HCT116 (cell line): ENCODE measurements around the gene HOOK1. TPM values are rescaled to one million over a fixed set of nuclear protein-coding genes. Genes with fewer than 3 reads are reported as not detected.

Source experiments
- ATAC-seq: fragments of 200-7000 bp; cut with Tn5 transposase; 2 replicates; pipeline ENCODE4 v1.9.1; 2020; ENCODE audit warnings: mild to moderate bottlenecking, moderate library complexity
- BruUV-seq: library from RNA; stranded (reverse); fragments of 400-500 nt; replicated peaks from 2 replicates; lab custom pipeline; 2021; lab: Mats Ljungman, UMichigan
- CTCF ChIA-PET: fragments of 300-600 bp; sonication (Branson Sonifier 250); formaldehyde crosslinking; loops from one replicate; lab custom pipeline; 2021; ENCODE audit warnings: antibody characterized with exemption; lab: Charles Lee
- POLR2A ChIA-PET: fragments of 300-600, 350-600 bp; sonication (Branson Sonifier 250); formaldehyde crosslinking; loops from one replicate; lab custom pipeline; 2021; ENCODE audit warnings: antibody characterized with exemption; lab: Charles Lee
- RAD21 ChIA-PET, 2 experiments: fragments of 300-600 bp; sonication (Branson Sonifier 250); formaldehyde crosslinking; loops; one replicate each; lab custom pipeline; 2023; ENCODE audit warnings: low total read pairs in 2 of 2; ENCODE audit not compliant: uncharacterized antibody in 2 of 2, unreplicated experiment in 2 of 2, low non-redundant PET in 1 of 2; lab: Charles Lee
- DNase-seq: peaks from one replicate; pipeline ENCODE4 v3.0.0-alpha.2; 2010; ENCODE audit warnings: low read depth, low spot score
- H2AFZ ChIP-seq: fragments of 200-600 bp; shearing (Covaris generic), sonication (generic); 2 replicates; pipeline ENCODE4 v1.6.1; 2017; ENCODE audit warnings: low read depth, mixed run types, mixed read lengths, antibody characterized with exemption, low read length; ENCODE audit not compliant: poor library complexity, severe bottlenecking
- H3K27ac ChIP-seq: 2 replicates; pipeline ENCODE4 v1.5.1; 2012; ENCODE audit warnings: low read depth, low read length
- H3K27me3 ChIP-seq: fragments of 200-600 bp; sonication (generic); 2 replicates; pipeline ENCODE4 v1.6.1; 2016; ENCODE audit warnings: mixed run types, low read length, mixed read lengths; ENCODE audit not compliant: insufficient read depth
- H3K36me3 ChIP-seq, 2 experiments: fragments of 200-500 bp in 1 of 2; fragments of 200-600 bp in 1 of 2; sonication (Bioruptor generic) in 1 of 2; sonication (generic) in 1 of 2; 2 replicates each; pipeline versions ENCODE4 v1.5.1 to v1.6.1; 2014 to 2016; ENCODE audit warnings: low read length in 2 of 2, inconsistent platforms in 1 of 2, mixed read lengths in 1 of 2, mixed run types in 1 of 2; ENCODE audit not compliant: insufficient read depth in 2 of 2, control insufficient read depth in 1 of 2
- H3K4me1 ChIP-seq, 2 experiments: fragments of 200-600 bp in 1 of 2; sonication (generic) in 1 of 2; 2 replicates each; pipeline versions ENCODE4 v1.5.1 to v1.6.1; 2012 to 2017; ENCODE audit warnings: low read length in 2 of 2, inconsistent platforms in 1 of 2, mild to moderate bottlenecking in 1 of 2, mixed read lengths in 1 of 2, mixed run types in 1 of 2, moderate library complexity in 1 of 2; ENCODE audit not compliant: insufficient read depth in 2 of 2, control insufficient read depth in 1 of 2
- H3K4me2 ChIP-seq: fragments of 200-600 bp; sonication (generic); 2 replicates; pipeline ENCODE4 v1.6.1; 2017; ENCODE audit warnings: mixed run types, low read length, mixed read lengths
- H3K4me3 ChIP-seq, 2 experiments: fragments of 200-600 bp in 1 of 2; sonication (generic) in 1 of 2; replicated peaks in 1 of 2; 2 replicates each; pipeline ENCODE4 v1.5.1; 2011 to 2016; ENCODE audit warnings: low read length in 2 of 2, control low read depth in 1 of 2, low read depth in 1 of 2, mild to moderate bottlenecking in 1 of 2, mixed read lengths in 1 of 2, mixed run types in 1 of 2
- H3K79me2 ChIP-seq: fragments of 200-600 bp; sonication (generic); 2 replicates; pipeline ENCODE4 v1.6.1; 2017; ENCODE audit warnings: mild to moderate bottlenecking, mixed run types, low read length, moderate library complexity, mixed read lengths; ENCODE audit not compliant: insufficient read depth
- H3K9ac ChIP-seq: fragments of 200-600 bp; sonication (generic); 2 replicates; pipeline ENCODE4 v1.6.1; 2016; ENCODE audit warnings: low read length, mixed read lengths
- H3K9me2 ChIP-seq: fragments of 200-600 bp; sonication (generic), shearing (Covaris generic); 2 replicates; pipeline ENCODE4 v1.6.1; 2017; ENCODE audit warnings: mixed run types, mild to moderate bottlenecking, moderate library complexity; ENCODE audit not compliant: insufficient read depth
- H3K9me3 ChIP-seq, 2 experiments: fragments of 200-500 bp in 1 of 2; fragments of 200-600 bp in 1 of 2; sonication (Bioruptor generic) in 1 of 2; sonication (generic) in 1 of 2; 2 replicates each; pipeline ENCODE4 v1.6.1; 2014 to 2017; ENCODE audit warnings: low read length in 2 of 2, mixed read lengths in 2 of 2, inconsistent platforms in 1 of 2, low read depth in 1 of 2, mild to moderate bottlenecking in 1 of 2, mixed run types in 1 of 2, moderate library complexity in 1 of 2; ENCODE audit not compliant: control insufficient read depth in 1 of 2, insufficient read depth in 1 of 2
- H4K20me1 ChIP-seq: fragments of 200-600 bp; sonication (generic), shearing (Covaris generic); 2 replicates; pipeline ENCODE4 v1.6.1; 2017; ENCODE audit warnings: mixed run types, mild to moderate bottlenecking, moderate library complexity; ENCODE audit not compliant: insufficient read depth
- CEBPB ChIP-seq: IDR thresholded peaks from 2 replicates; pipeline ENCODE4 v1.6.1; 2012; ENCODE audit warnings: low read depth
- EZH2 ChIP-seq: fragments of 200-600 bp; sonication (generic); IDR thresholded peaks from 2 replicates; pipeline ENCODE4 v1.6.1; 2017; ENCODE audit warnings: antibody characterized with exemption, mixed run types
- EZH2phosphoT487 ChIP-seq: fragments of 200-600 bp; IDR thresholded peaks from 2 replicates; pipeline ENCODE4 v1.6.1; 2018; ENCODE audit warnings: antibody characterized with exemption, borderline replicate concordance
- FOSL1 ChIP-seq: IDR thresholded peaks from 2 replicates; pipeline ENCODE4 v1.6.1; 2012; ENCODE audit warnings: low read depth
- intact Hi-C: fragments of 100-400 bp; cut with micrococcal nuclease; formaldehyde crosslinking; loops from 2 replicates; pipeline ENCODE4 v1.10.0; 2022
- total RNA-seq: library from RNA; stranded (reverse); gene quantifications from one replicate; pipeline ENCODE4 v1.2.1, GENCODE V29; 2021; ENCODE audit not compliant: unreplicated experiment
- TF ChIP-seq, protein P1 (sequence below): IDR thresholded peaks from 2 replicates; pipeline ENCODE4 v1.6.1; 2011; ENCODE audit warnings: mild to moderate bottlenecking, low read length, moderate library complexity; ENCODE audit not compliant: insufficient replicate concordance; ENCODE audit errors: extremely low read depth

Gene HOOK1
- total RNA-seq, 1 experiment from 2014 or later: 30.9 TPM

- ATAC-seq: no peak
- no peak overlapping the region for H3K4me2 ChIP-seq
Observed at GRCh38 chr1:59892841-59893811, 78.4 kb downstream of the HOOK1 start.

DNA sequence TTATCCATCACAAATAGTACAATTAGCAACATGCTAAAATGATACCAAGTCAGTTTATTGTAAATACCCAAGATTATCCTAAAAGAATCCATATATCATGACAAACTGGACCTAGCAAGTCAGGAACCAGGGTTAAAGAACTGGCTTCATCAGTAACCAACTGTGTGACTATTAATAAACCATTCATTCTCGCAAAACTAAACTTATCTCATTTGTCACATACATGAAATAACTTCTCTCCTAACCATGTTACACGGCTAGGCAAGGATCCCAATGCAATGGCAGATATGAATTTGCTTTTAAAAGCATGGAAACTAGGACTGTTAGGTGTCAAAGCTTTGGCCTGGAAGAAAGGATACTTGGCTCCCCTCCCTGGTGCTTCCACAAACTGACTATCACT, 82.4 kb downstream of the HOOK1 start:
- H2AFZ ChIP-seq: no peak overlapping the region
- BruUV-seq: no TSS peak
- POLR2A ChIA-PET: no interaction called here
- no peaks in the 10 kb centered on the region for H3K36me3 ChIP-seq
- CTCF ChIA-PET: interaction anchor here (1.1 kb wide), 1 partner anchor 50 kb away, joined by 3 read pairs; no protein-coding TSS in a partner anchor
- H4K20me1 ChIP-seq: no peaks in the 10 kb centered on the region
- H3K4me2 ChIP-seq: no peak overlapping the region
- H3K79me2 ChIP-seq: no peaks in the 10 kb centered on the region
- H3K27ac ChIP-seq: no peak overlapping the region
- no peaks in the 10 kb centered on the region for H3K4me1 ChIP-seq
- ATAC-seq (no peak), DNase-seq (no peak)
- no peak overlapping the region for H3K4me3 ChIP-seq
- H3K9me2 ChIP-seq: no peaks in the 10 kb centered on the region
- H3K27me3 ChIP-seq: no peaks in the 10 kb centered on the region
- TF ChIP-seq EZH2phosphoT487 (no peak), FOSL1 (no peak), EZH2 (no peak)
- no peaks in the 10 kb centered on the region for H3K9me3 ChIP-seq
- intact Hi-C loops: no loop called here
- RAD21 ChIA-PET: no interaction called here
- H3K9ac ChIP-seq: no peak overlapping the region

More at GRCh38 chr1:59892841-59893811, 78.4 kb downstream of the HOOK1 start:
- RAD21 ChIA-PET: no interaction called here
- no peaks in the 10 kb centered on the region for H3K9me3 ChIP-seq
- H3K79me2 ChIP-seq: no peaks in the 10 kb centered on the region
- H2AFZ ChIP-seq: no peak overlapping the region
- H3K9ac ChIP-seq: no peak overlapping the region
- POLR2A ChIA-PET: no interaction called here
- no peak for DNase-seq
- H4K20me1 ChIP-seq: no peaks in the 10 kb centered on the region
- intact Hi-C loops: no loop called here
- H3K9me2 ChIP-seq: no peaks in the 10 kb centered on the region
- no peak overlapping the region for H3K27ac ChIP-seq
- no peaks in the 10 kb centered on the region for H3K4me1 ChIP-seq
- no peaks in the 10 kb centered on the region for H3K27me3 ChIP-seq
- TF ChIP-seq, protein P1, sequence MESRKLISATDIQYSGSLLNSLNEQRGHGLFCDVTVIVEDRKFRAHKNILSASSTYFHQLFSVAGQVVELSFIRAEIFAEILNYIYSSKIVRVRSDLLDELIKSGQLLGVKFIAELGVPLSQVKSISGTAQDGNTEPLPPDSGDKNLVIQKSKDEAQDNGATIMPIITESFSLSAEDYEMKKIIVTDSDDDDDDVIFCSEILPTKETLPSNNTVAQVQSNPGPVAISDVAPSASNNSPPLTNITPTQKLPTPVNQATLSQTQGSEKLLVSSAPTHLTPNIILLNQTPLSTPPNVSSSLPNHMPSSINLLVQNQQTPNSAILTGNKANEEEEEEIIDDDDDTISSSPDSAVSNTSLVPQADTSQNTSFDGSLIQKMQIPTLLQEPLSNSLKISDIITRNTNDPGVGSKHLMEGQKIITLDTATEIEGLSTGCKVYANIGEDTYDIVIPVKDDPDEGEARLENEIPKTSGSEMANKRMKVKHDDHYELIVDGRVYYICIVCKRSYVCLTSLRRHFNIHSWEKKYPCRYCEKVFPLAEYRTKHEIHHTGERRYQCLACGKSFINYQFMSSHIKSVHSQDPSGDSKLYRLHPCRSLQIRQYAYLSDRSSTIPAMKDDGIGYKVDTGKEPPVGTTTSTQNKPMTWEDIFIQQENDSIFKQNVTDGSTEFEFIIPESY: no peak
- TF ChIP-seq CEBPB: no peak
- TF ChIP-seq EZH2: no peak
- TF ChIP-seq EZH2phosphoT487: no peak
- TF ChIP-seq FOSL1: no peak
- BruUV-seq: no TSS peak
- H3K4me3 ChIP-seq: no peak overlapping the region
- CTCF ChIA-PET: no interaction called here
- H3K36me3 ChIP-seq: no peaks in the 10 kb centered on the region
